Activated naive CD4-positive, alpha-beta T cell treated with anti-CD3 and anti-CD28 coated beads, Interleukin-2, amount 50 U/mL, for 24 hours (primary cell): ENCODE results near the gene KRTAP10-11.
"Not testable (repeated sequence)": the region's sequence is repeated elsewhere in the genome, so short reads cannot be mapped to it uniquely, and the experiment has no call there.

Experiments
- H3K27ac Mint-ChIP-seq: one replicate; pipeline ENCODE4 v1.8.0; 2021; ENCODE audit warnings: mild to moderate bottlenecking, mixed read lengths
- H3K27me3 Mint-ChIP-seq: one replicate; pipeline ENCODE4 v1.8.0; 2021; ENCODE audit warnings: mixed read lengths
- H3K36me3 Mint-ChIP-seq: one replicate; pipeline ENCODE4 v1.8.0; 2021; ENCODE audit warnings: mixed read lengths
- H3K4me1 Mint-ChIP-seq: one replicate; pipeline ENCODE4 v1.8.0; 2021; ENCODE audit warnings: mixed read lengths
- H3K4me3 Mint-ChIP-seq: one replicate; pipeline ENCODE4 v1.8.0; 2021; ENCODE audit warnings: mild to moderate bottlenecking, mixed read lengths
- H3K9me3 Mint-ChIP-seq: one replicate; pipeline ENCODE4 v1.8.0; 2021; ENCODE audit warnings: mixed read lengths

The KRTAP10-11 gene

GRCh38 chr21:44646366-44647221 is at the start of gene KRTAP10-11:
Gene KRTAP10-11, plus strand, starts transcription at chr21:44646414. Its CDS starts 45 bp downstream, at chr21:44646459.
- H3K27me3 Mint-ChIP-seq, H3K36me3 Mint-ChIP-seq, H3K4me3 Mint-ChIP-seq, H3K4me1 Mint-ChIP-seq: not testable (repeated sequence)
- Mint-ChIP-seq H3K9me3 (peaks cover 14% of the 10 kb centered on the region), H3K27ac (peak within 1 kb of the TSS; percentile 70)

GRCh38 chr21:44598061-44598460 is 48.2 kb upstream of the KRTAP10-11 start:
- Mint-ChIP-seq H3K27ac (no peak overlapping the region), H3K4me3 (no peak overlapping the region), H3K27me3 (no peaks in the 10 kb centered on the region), H3K36me3 (peaks cover 1% of the 10 kb centered on the region), H3K4me1 (peaks cover 3% of the 10 kb centered on the region), H3K9me3 (no peaks in the 10 kb centered on the region)

GRCh38 chr21:44599264-44600029 is 46.8 kb upstream of the KRTAP10-11 start:
- Mint-ChIP-seq H3K9me3 (no peaks in the 10 kb centered on the region), H3K27ac (no peak overlapping the region), H3K4me1 (peaks cover 3% of the 10 kb centered on the region), H3K27me3 (no peaks in the 10 kb centered on the region), H3K4me3 (no peak overlapping the region), H3K36me3 (peaks cover 1% of the 10 kb centered on the region)

- H3K36me3 Mint-ChIP-seq, H3K4me3 Mint-ChIP-seq, H3K27ac Mint-ChIP-seq, H3K9me3 Mint-ChIP-seq, H3K27me3 Mint-ChIP-seq, H3K4me1 Mint-ChIP-seq: not testable (repeated sequence)
Observed at GRCh38 chr21:44600118-44600978, 45.9 kb upstream of the KRTAP10-11 start, which contains the start of gene KRTAP10-7. Gene KRTAP10-7, plus strand, starts transcription at chr21:44600597. Its CDS starts 25 bp downstream, at chr21:44600622.

- not testable (repeated sequence) for H3K27ac Mint-ChIP-seq, H3K4me1 Mint-ChIP-seq, H3K27me3 Mint-ChIP-seq, H3K36me3 Mint-ChIP-seq, H3K9me3 Mint-ChIP-seq, H3K4me3 Mint-ChIP-seq
Observed at GRCh38 chr21:44601091-44601490, 45.1 kb upstream of the KRTAP10-11 start.

GRCh38 chr21:44601596-44602462 is 44.4 kb upstream of the KRTAP10-11 start:
- Mint-ChIP-seq H3K4me1 (no peaks in the 10 kb centered on the region), H3K27ac (no peak overlapping the region), H3K4me3 (no peak overlapping the region), H3K27me3 (no peaks in the 10 kb centered on the region), H3K9me3 (no peaks in the 10 kb centered on the region), H3K36me3 (peaks cover 1% of the 10 kb centered on the region)

GRCh38 chr21:44602463-44602850 is 43.8 kb upstream of the KRTAP10-11 start:
- Mint-ChIP-seq H3K4me1 (no peaks in the 10 kb centered on the region), H3K9me3 (no peaks in the 10 kb centered on the region), H3K4me3 (no peak overlapping the region), H3K27ac (no peak overlapping the region), H3K27me3 (no peaks in the 10 kb centered on the region), H3K36me3 (peaks cover 1% of the 10 kb centered on the region)

- Mint-ChIP-seq H3K4me1 (no peaks in the 10 kb centered on the region), H3K36me3 (peaks cover 1% of the 10 kb centered on the region), H3K27ac (no peak overlapping the region), H3K4me3 (no peak overlapping the region), H3K9me3 (no peaks in the 10 kb centered on the region), H3K27me3 (no peaks in the 10 kb centered on the region)
Observed at GRCh38 chr21:44603109-44603875, 42.9 kb upstream of the KRTAP10-11 start.

- no peaks in the 10 kb centered on the region for H3K27me3 Mint-ChIP-seq
- peaks cover 2% of the 10 kb centered on the region for H3K36me3 Mint-ChIP-seq
- peaks cover 3% of the 10 kb centered on the region for H3K9me3 Mint-ChIP-seq
- H3K4me3 Mint-ChIP-seq, result no peak overlapping the region
- no peaks in the 10 kb centered on the region for H3K4me1 Mint-ChIP-seq
- no peak overlapping the region for H3K27ac Mint-ChIP-seq
Observed at GRCh38 chr21:44603911-44604310, 42.3 kb upstream of the KRTAP10-11 start.

GRCh38 chr21:44606495-44606894 is 39.7 kb upstream of the KRTAP10-11 start:
- Mint-ChIP-seq H3K36me3 (peaks cover 7% of the 10 kb centered on the region), H3K9me3 (peaks cover 14% of the 10 kb centered on the region), H3K27me3 (no peaks in the 10 kb centered on the region), H3K4me3 (no peak overlapping the region), H3K27ac (no peak overlapping the region), H3K4me1 (no peaks in the 10 kb centered on the region)

- Mint-ChIP-seq H3K9me3 (peaks cover 14% of the 10 kb centered on the region), H3K4me1 (peaks cover 5% of the 10 kb centered on the region), H3K4me3 (no peak overlapping the region), H3K27ac (no peak overlapping the region), H3K27me3 (no peaks in the 10 kb centered on the region), H3K36me3 (peaks cover 7% of the 10 kb centered on the region)
Observed at GRCh38 chr21:44609193-44609592, 37.0 kb upstream of the KRTAP10-11 start.

- H3K4me1 Mint-ChIP-seq, H3K27me3 Mint-ChIP-seq, H3K27ac Mint-ChIP-seq, H3K36me3 Mint-ChIP-seq, H3K4me3 Mint-ChIP-seq: not testable (repeated sequence)
- H3K9me3 Mint-ChIP-seq, result peaks cover 14% of the 10 kb centered on the region
Observed at GRCh38 chr21:44610157-44610843, 35.9 kb upstream of the KRTAP10-11 start.

- Mint-ChIP-seq H3K4me3 (no peak overlapping the region), H3K36me3 (peaks cover 7% of the 10 kb centered on the region), H3K27ac (no peak overlapping the region), H3K9me3 (peaks cover 14% of the 10 kb centered on the region), H3K27me3 (no peaks in the 10 kb centered on the region), H3K4me1 (peaks cover 19% of the 10 kb centered on the region)
Observed at GRCh38 chr21:44611551-44611950, 34.7 kb upstream of the KRTAP10-11 start.
